GM18505 (cell line): Measurements from ENCODE around the gene SLC25A11.
A peak's percentile ranks its signal among the peaks of the same experiment; 100 is the strongest.

Experiments used
- ATAC-seq: cut with Tn5 transposase; IDR thresholded peaks from one replicate; pipeline ENCODE4 v1.9.1; 2021; ENCODE audit not compliant: unreplicated experiment
- POLR2A ChIP-seq: IDR thresholded peaks from 4 replicates; pipeline ENCODE4 v1.6.1; 2011; ENCODE audit warnings: borderline replicate concordance; ENCODE audit not compliant: insufficient read depth, insufficient read length; ENCODE audit errors: extremely low read depth

SLC25A11 gene

GRCh38 chr17:4939796-4940554 is at the start of gene SLC25A11, which contains the start of gene RNF167:
SLC25A11 (minus strand) TSS chr17:4940046; CDS start chr17:4939910, 136 bp downstream.
RNF167 (plus strand) TSS chr17:4940268; CDS start chr17:4940910, 642 bp downstream.
- peak; percentile 90 for TF ChIP-seq POLR2A
- ATAC-seq = peak; percentile 64

GRCh38 chr17:4987767-4988567 is 48.1 kb upstream of the SLC25A11 start:
- no peak for TF ChIP-seq POLR2A
- no peak for ATAC-seq

GRCh38 chr17:4986951-4987766 is 47.3 kb upstream of the SLC25A11 start, which contains the start of gene CAMTA2:
CAMTA2 (minus strand) TSS chr17:4987675; CDS start chr17:4986222, 1,453 bp downstream.
- peak; percentile 61 for TF ChIP-seq POLR2A
- ATAC-seq = peak; percentile 54

- ATAC-seq = no peak
- TF ChIP-seq POLR2A = no peak
Observed at GRCh38 chr17:4986403-4986802, 46.6 kb upstream of the SLC25A11 start.

- no peak for ATAC-seq
Observed at GRCh38 chr17:4982305-4982704, 42.5 kb upstream of the SLC25A11 start.

GRCh38 chr17:4980644-4981216 is 40.9 kb upstream of the SLC25A11 start:
- no peak for TF ChIP-seq POLR2A
- ATAC-seq = no peak

More at GRCh38 chr17:4982305-4982704, 42.5 kb upstream of the SLC25A11 start:
- no peak for TF ChIP-seq POLR2A

GRCh38 chr17:4978726-4979125 is 38.9 kb upstream of the SLC25A11 start:
- TF ChIP-seq POLR2A = no peak
- no peak for ATAC-seq

GRCh38 chr17:4974115-4974670 is 34.3 kb upstream of the SLC25A11 start:
- no peak for ATAC-seq
- TF ChIP-seq POLR2A = no peak

GRCh38 chr17:4973256-4974114 is 33.6 kb upstream of the SLC25A11 start:
- ATAC-seq = no peak
- no peak for TF ChIP-seq POLR2A

GRCh38 chr17:4972752-4973151 is 32.9 kb upstream of the SLC25A11 start:
- ATAC-seq = no peak
- TF ChIP-seq POLR2A = no peak

GRCh38 chr17:4972322-4972721 is 32.5 kb upstream of the SLC25A11 start:
- no peak for ATAC-seq
- TF ChIP-seq POLR2A = no peak
